ENCODE results near the gene CTNNBIP1. TPM values are rescaled to one million over a fixed set of nuclear protein-coding genes. Genes with fewer than 3 reads are reported as not detected.

Gene CTNNBIP1
- total and polyA plus RNA-seq, 9 of the 15 experiments (the other 6 are each of a cell fraction or from before 2014, with no cell fraction given) = 0.65 to 29.2 (median 14.7) TPM

DNA sequence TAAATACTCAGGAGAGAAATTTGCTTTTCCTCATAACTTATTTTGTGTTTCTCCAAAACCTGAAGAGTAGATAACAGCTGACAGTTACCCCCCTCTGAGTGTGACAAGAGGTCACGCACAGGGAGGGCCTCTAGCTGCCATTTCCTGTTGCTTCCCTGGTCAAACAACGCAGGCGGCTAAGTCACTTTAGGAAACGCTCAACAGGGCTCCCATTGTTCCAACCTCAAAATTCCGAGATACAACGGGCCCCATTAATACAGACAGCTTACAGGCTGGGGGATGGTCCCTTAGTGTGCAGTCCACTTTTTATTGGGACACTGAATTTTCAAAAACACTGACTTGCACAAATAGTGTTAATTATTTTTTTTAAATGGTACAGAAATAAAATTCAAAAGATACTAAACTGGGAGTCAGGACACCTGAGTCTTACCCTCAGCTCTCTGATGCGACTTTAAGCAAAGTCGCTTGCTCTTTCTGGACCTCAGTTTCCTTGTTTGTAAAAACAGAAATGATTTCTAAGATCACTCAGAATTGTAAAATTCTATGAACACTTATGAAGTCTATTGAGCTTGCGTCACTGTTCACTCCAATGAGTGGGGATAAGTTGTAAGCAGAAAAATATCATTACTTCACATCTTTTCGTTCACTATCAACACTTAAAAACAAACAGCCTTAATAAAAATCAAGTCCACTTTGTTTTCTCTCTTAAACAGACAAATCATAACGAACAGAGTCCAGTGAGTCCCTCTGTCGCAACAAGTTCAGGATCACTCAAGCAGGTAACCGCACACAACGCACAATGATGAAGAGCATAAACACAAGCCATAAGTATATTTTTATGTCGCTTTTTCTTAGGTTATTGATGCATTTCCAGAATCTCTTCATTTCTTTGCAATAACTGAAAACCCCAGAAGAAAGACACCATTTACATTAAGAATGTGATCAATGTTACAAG lies 19.6 kb upstream of the CTNNBIP1 start (continued):
- TF ChIP-seq, protein P1, sequence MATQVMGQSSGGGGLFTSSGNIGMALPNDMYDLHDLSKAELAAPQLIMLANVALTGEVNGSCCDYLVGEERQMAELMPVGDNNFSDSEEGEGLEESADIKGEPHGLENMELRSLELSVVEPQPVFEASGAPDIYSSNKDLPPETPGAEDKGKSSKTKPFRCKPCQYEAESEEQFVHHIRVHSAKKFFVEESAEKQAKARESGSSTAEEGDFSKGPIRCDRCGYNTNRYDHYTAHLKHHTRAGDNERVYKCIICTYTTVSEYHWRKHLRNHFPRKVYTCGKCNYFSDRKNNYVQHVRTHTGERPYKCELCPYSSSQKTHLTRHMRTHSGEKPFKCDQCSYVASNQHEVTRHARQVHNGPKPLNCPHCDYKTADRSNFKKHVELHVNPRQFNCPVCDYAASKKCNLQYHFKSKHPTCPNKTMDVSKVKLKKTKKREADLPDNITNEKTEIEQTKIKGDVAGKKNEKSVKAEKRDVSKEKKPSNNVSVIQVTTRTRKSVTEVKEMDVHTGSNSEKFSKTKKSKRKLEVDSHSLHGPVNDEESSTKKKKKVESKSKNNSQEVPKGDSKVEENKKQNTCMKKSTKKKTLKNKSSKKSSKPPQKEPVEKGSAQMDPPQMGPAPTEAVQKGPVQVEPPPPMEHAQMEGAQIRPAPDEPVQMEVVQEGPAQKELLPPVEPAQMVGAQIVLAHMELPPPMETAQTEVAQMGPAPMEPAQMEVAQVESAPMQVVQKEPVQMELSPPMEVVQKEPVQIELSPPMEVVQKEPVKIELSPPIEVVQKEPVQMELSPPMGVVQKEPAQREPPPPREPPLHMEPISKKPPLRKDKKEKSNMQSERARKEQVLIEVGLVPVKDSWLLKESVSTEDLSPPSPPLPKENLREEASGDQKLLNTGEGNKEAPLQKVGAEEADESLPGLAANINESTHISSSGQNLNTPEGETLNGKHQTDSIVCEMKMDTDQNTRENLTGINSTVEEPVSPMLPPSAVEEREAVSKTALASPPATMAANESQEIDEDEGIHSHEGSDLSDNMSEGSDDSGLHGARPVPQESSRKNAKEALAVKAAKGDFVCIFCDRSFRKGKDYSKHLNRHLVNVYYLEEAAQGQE (IDR thresholded peaks at IDR 0.05; ENCODE audit: borderline replicate concordance) = no peak
- TF ChIP-seq, protein P1 (CRISPR knock-in tag; IDR thresholded peaks at IDR 0.05; ENCODE audit: low read depth) = peak; percentile 57; the same call in 1 of the 2 replicates
- TF ChIP-seq, protein P2, sequence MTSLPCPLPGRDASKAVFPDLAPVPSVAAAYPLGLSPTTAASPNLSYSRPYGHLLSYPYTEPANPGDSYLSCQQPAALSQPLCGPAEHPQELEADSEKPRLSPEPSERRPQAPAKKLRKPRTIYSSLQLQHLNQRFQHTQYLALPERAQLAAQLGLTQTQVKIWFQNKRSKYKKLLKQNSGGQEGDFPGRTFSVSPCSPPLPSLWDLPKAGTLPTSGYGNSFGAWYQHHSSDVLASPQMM (CRISPR knock-in tag; IDR thresholded peaks at IDR 0.05) = no peak
- peak; percentile 84 for TF ChIP-seq ZKSCAN8 (CRISPR knock-in tag; IDR thresholded peaks at IDR 0.05)
- TF ChIP-seq, protein P3, sequence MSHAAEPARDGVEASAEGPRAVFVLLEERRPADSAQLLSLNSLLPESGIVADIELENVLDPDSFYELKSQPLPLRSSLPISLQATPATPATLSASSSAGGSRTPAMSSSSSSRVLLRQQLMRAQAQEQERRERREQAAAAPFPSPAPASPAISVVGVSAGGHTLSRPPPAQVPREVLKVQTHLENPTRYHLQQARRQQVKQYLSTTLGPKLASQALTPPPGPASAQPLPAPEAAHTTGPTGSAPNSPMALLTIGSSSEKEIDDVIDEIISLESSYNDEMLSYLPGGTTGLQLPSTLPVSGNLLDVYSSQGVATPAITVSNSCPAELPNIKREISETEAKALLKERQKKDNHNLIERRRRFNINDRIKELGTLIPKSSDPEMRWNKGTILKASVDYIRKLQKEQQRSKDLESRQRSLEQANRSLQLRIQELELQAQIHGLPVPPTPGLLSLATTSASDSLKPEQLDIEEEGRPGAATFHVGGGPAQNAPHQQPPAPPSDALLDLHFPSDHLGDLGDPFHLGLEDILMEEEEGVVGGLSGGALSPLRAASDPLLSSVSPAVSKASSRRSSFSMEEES (CRISPR knock-in tag; IDR thresholded peaks at IDR 0.05) = no peak
- TF ChIP-seq SRSF7 (optimal IDR thresholded peaks at IDR 0.05; ENCODE audit: low read depth, low read length) = no peak
- TF ChIP-seq PTTG1 (tag; IDR thresholded peaks at IDR 0.05; ENCODE audit: low read depth) = peak; percentile 57
- TF ChIP-seq MTA3 (IDR thresholded peaks at IDR 0.05; ENCODE audit: borderline replicate concordance) = 0 out of 2 replicates have a peak, but pooled peaks have one; percentile 52
- no peak for TF ChIP-seq ZNF324 (CRISPR knock-in tag; IDR thresholded peaks at IDR 0.05)
- TF ChIP-seq, protein P4, sequence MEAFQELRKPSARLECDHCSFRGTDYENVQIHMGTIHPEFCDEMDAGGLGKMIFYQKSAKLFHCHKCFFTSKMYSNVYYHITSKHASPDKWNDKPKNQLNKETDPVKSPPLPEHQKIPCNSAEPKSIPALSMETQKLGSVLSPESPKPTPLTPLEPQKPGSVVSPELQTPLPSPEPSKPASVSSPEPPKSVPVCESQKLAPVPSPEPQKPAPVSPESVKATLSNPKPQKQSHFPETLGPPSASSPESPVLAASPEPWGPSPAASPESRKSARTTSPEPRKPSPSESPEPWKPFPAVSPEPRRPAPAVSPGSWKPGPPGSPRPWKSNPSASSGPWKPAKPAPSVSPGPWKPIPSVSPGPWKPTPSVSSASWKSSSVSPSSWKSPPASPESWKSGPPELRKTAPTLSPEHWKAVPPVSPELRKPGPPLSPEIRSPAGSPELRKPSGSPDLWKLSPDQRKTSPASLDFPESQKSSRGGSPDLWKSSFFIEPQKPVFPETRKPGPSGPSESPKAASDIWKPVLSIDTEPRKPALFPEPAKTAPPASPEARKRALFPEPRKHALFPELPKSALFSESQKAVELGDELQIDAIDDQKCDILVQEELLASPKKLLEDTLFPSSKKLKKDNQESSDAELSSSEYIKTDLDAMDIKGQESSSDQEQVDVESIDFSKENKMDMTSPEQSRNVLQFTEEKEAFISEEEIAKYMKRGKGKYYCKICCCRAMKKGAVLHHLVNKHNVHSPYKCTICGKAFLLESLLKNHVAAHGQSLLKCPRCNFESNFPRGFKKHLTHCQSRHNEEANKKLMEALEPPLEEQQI (IDR thresholded peaks at IDR 0.05) = no peak
